K562 (cell line): ENCODE results near the gene TRAF7. TPM values are rescaled to one million over a fixed set of nuclear protein-coding genes. Genes with fewer than 3 reads are reported as not detected.
A peak's percentile ranks its signal among the peaks of the same experiment; 100 is the strongest.

Experiments used
- ATAC-seq: fragments of 200-7000 bp; cut with Tn5 transposase; 3 replicates; pipeline ENCODE4 v1.9.1; 2020; ENCODE audit warnings: moderate library complexity
- BruUV-seq: library from RNA; stranded (reverse); fragments of 400-500 nt; replicated peaks from 2 replicates; lab custom pipeline; 2021; lab: Mats Ljungman, UMichigan
- CTCF ChIA-PET: fragments of 300-600 bp; formaldehyde crosslinking; extraction: SDS; loops from one replicate; lab custom pipeline; 2021; ENCODE audit warnings: low intra/inter-chr PET ratio; lab: Yijun Ruan, JAX
- POLR2A ChIA-PET: fragments of 300-600, 350-650 bp; sonication (Branson Sonifier 250); formaldehyde crosslinking; extraction: SDS; loops from one replicate; lab custom pipeline; 2021; ENCODE audit warnings: antibody characterized with exemption, inconsistent platforms; lab: Yijun Ruan, JAX
- DNase-seq, 4 experiments: peaks; one replicate each; pipeline versions ENCODE4 v3.0.0 to v3.0.0-alpha.2; 2011 to 2018; ENCODE audit warnings: low spot score in 3 of 4, mixed read lengths in 3 of 4; ENCODE audit errors: extremely low read depth in 1 of 4
- FAIRE-seq: peaks from 2 replicates; lab custom pipeline; 2011; peaks lifted over from hg19 to GRCh38; lab: Jason Lieb, UNC
- H2AFZ ChIP-seq: 2 replicates; pipeline ENCODE4 v1.6.0; 2011; ENCODE audit warnings: low read depth, low read length, control low read depth, inconsistent platforms
- H3K27ac ChIP-seq: fragments of 200-600 bp; 3 replicates; pipeline ENCODE4 v1.8.0; 2011; ENCODE audit warnings: low read depth, mild to moderate bottlenecking, control low read depth, inconsistent platforms, low read length, moderate library complexity, mixed read lengths; ENCODE audit errors: extremely low read depth
- H3K27me3 ChIP-seq, 2 experiments: fragments of 300-600 bp in 1 of 2; 2 replicates in 1 of 2; 3 replicates in 1 of 2; pipeline versions ENCODE4 v1.6.0 to v1.8.0; 2011; ENCODE audit warnings: inconsistent platforms in 2 of 2, low read length in 2 of 2, mild to moderate bottlenecking in 1 of 2, mixed read lengths in 1 of 2, moderate library complexity in 1 of 2; ENCODE audit not compliant: control insufficient read depth in 2 of 2, insufficient read depth in 2 of 2
- H3K36me3 ChIP-seq: fragments of 300-600 bp; 3 replicates; pipeline ENCODE4 v1.8.0; 2011; ENCODE audit warnings: mild to moderate bottlenecking, low read length, inconsistent platforms; ENCODE audit not compliant: control insufficient read depth, insufficient read depth
- H3K4me1 ChIP-seq, 2 experiments: fragments of 200-600 bp in 1 of 2; replicated peaks in 1 of 2; 2 replicates in 1 of 2; 3 replicates in 1 of 2; pipeline versions ENCODE4 v1.5.1 to v1.8.0; 2011; ENCODE audit warnings: inconsistent platforms in 2 of 2, low read length in 2 of 2, mild to moderate bottlenecking in 1 of 2, mixed read lengths in 1 of 2, moderate library complexity in 1 of 2; ENCODE audit not compliant: control insufficient read depth in 2 of 2, insufficient read depth in 2 of 2
- H3K4me2 ChIP-seq: 2 replicates; pipeline ENCODE4 v1.6.1; 2011; ENCODE audit warnings: low read length, control low read depth, inconsistent platforms, mixed read lengths; ENCODE audit not compliant: insufficient read depth
- H3K4me3 ChIP-seq: fragments of 200-600 bp; sonication (generic), shearing (Covaris generic); 2 replicates; pipeline ENCODE4 v1.5.1; 2016; ENCODE audit warnings: control low read depth, inconsistent platforms
- H3K79me2 ChIP-seq: fragments of 200-600 bp; 3 replicates; pipeline ENCODE4 v1.8.0; 2011; ENCODE audit warnings: low read length, inconsistent platforms; ENCODE audit not compliant: control insufficient read depth, insufficient read depth
- H3K9ac ChIP-seq, 2 experiments: 2 replicates each; pipeline versions ENCODE4 v1.6.0 to v1.6.1; 2011; ENCODE audit warnings: low read depth in 2 of 2, low read length in 2 of 2, control low read depth in 1 of 2, inconsistent platforms in 1 of 2, mild to moderate bottlenecking in 1 of 2, mixed read lengths in 1 of 2; ENCODE audit not compliant: insufficient read depth in 1 of 2
- H3K9me1 ChIP-seq: one replicate; pipeline ENCODE4 v1.6.0; 2011; ENCODE audit warnings: inconsistent platforms, mild to moderate bottlenecking, low read length, moderate library complexity; ENCODE audit not compliant: control insufficient read depth, insufficient read depth
- H3K9me3 ChIP-seq: replicated peaks from 2 replicates; pipeline ENCODE4 v1.5.1; 2011; ENCODE audit warnings: low read depth, low read length, inconsistent platforms; ENCODE audit not compliant: control insufficient read depth, insufficient read depth
- H4K20me1 ChIP-seq: replicated peaks from 2 replicates; pipeline ENCODE4 v1.6.1; 2011; ENCODE audit warnings: low read length, inconsistent platforms, mixed read lengths; ENCODE audit not compliant: control insufficient read depth, insufficient read depth
- ADNP ChIP-seq: fragments of 200-800 bp; sonication (Bioruptor generic); IDR thresholded peaks from 2 replicates; pipeline ENCODE4 v1.6.1; 2016; ENCODE audit warnings: missing genetic modification characterization, missing compliant biosample characterization
- BCOR ChIP-seq: fragments of 450-650 bp; IDR thresholded peaks from 2 replicates; pipeline ENCODE4 v1.6.1; 2016
- CBX1 ChIP-seq: sonication (generic); IDR thresholded peaks from 2 replicates; pipeline ENCODE4 v1.6.1; 2016; ENCODE audit warnings: antibody characterized with exemption, low read depth, mild to moderate bottlenecking
- FOXP1 ChIP-seq: sonication (generic); formaldehyde crosslinking; IDR thresholded peaks from 2 replicates; pipeline ENCODE4 v1.8.0; 2022; ENCODE audit warnings: mild to moderate bottlenecking, missing genetic modification reagents
- HDAC2 ChIP-seq: fragments of 450-650 bp; IDR thresholded peaks from 2 replicates; pipeline ENCODE4 v1.6.1; 2016; ENCODE audit warnings: mild to moderate bottlenecking
- KDM1A ChIP-seq, 2 experiments: fragments of 450-650 bp; IDR thresholded peaks; 2 replicates each; pipeline ENCODE4 v1.6.1; 2016; ENCODE audit warnings: mild to moderate bottlenecking in 2 of 2
- KLF16 ChIP-seq: IDR thresholded peaks from 2 replicates; pipeline ENCODE4 v1.6.1; 2016; ENCODE audit warnings: antibody characterized with exemption
- NFXL1 ChIP-seq: fragments of 450-650 bp; formaldehyde crosslinking; IDR thresholded peaks from 2 replicates; pipeline ENCODE4 v1.4.0; 2021; ENCODE audit warnings: mild to moderate bottlenecking
- PTBP1 ChIP-seq: fragments of 200-400 bp; formaldehyde crosslinking; IDR thresholded peaks from 2 replicates; pipeline ENCODE4 v1.6.1; 2017; ENCODE audit warnings: low read depth, low read length
- RBM25 ChIP-seq: fragments of 200-400 bp; formaldehyde crosslinking; IDR thresholded peaks from 2 replicates; pipeline ENCODE4 v1.6.1; 2018; ENCODE audit warnings: low read length, low read depth, moderate library complexity; ENCODE audit not compliant: severe bottlenecking
- RCOR1 ChIP-seq, 2 experiments: IDR thresholded peaks; 2 replicates each; pipeline ENCODE4 v1.6.1; 2012; ENCODE audit warnings: low read depth in 2 of 2, low read length in 2 of 2, borderline replicate concordance in 1 of 2, improper control_type of control experiment in 1 of 2
- SMC3 ChIP-seq: conservative IDR thresholded peaks from 2 replicates; pipeline ENCODE4 v1.6.1; 2011; ENCODE audit warnings: low read depth, low read length, improper control_type of control experiment; ENCODE audit not compliant: insufficient read depth
- ZBED1 ChIP-seq: IDR thresholded peaks from 2 replicates; pipeline ENCODE4 v1.6.1; 2014
- ZNF121 ChIP-seq: sonication (generic); formaldehyde crosslinking; conservative IDR thresholded peaks from 2 replicates; pipeline ENCODE4 v1.8.0; 2022; ENCODE audit warnings: missing genetic modification reagents
- ZNF347 ChIP-seq: fragments of 450-650 bp; formaldehyde crosslinking; IDR thresholded peaks from 2 replicates; pipeline ENCODE4 v1.4.0; 2020; ENCODE audit warnings: low read depth, mild to moderate bottlenecking, moderate library complexity
- WGBS: fragments of 100-300 bp; shearing (Covaris generic); methylation state at CpG from one replicate; pipeline ENCODE4 v1.1.6; 2016; ENCODE audit warnings: low coverage, mixed read lengths; ENCODE audit not compliant: insufficient coverage; ENCODE audit errors: missing lambda C conversion rate; 5-methylcytosine and 5-hydroxymethylcytosine counted together
- in situ Hi-C: fragments of 300-500 bp; cut with MboI; formaldehyde crosslinking; loops from 4 replicates; pipeline ENCODE4 v1.15.0; 2018; ENCODE audit warnings: inconsistent platforms, mixed read lengths
- intact Hi-C: fragments of 100-400 bp; cut with micrococcal nuclease; formaldehyde crosslinking; loops from 2 replicates; pipeline ENCODE4 v1.14.2; 2022
- polyA plus RNA-seq, 8 experiments: library from polyadenylated mRNA; depleted of rRNA in 4 of 8; stranded (reverse) in 5 of 8; unstranded in 3 of 8; fragments of >200 nt; fragmentation: Nextera tagmentation in 2 of 8; fragmentation: Illumina TruSeq in 1 of 8; extraction: Ambion mirVana in 2 of 8; extraction: Trizol in 1 of 8; gene quantifications; 2 replicates each; pipeline versions ENCODE4 v1.2.1 to v1.2.3, GENCODE V29; 2011 to 2014; ENCODE audit warnings: inconsistent platforms in 1 of 8, missing spikeins in 1 of 8
- total RNA-seq, 7 experiments: library from RNA; depleted of rRNA in 6 of 7; stranded (reverse); fragments of >200 nt in 6 of 7; fragmentation: Illumina TruSeq in 2 of 7; extraction: Trizol in 2 of 7; gene quantifications; 2 replicates each; pipeline versions ENCODE4 v1.2.1 to v1.2.3, GENCODE V29; 2011 to 2021; ENCODE audit warnings: low replicate concordance in 1 of 7
- TF ChIP-seq, protein P1 (sequence below): IDR thresholded peaks from 3 replicates; pipeline ENCODE4 v1.6.1; 2011; ENCODE audit warnings: borderline replicate concordance, mild to moderate bottlenecking; ENCODE audit not compliant: insufficient read length, insufficient read depth
- TF ChIP-seq, protein P2 (sequence below): sonication (generic); formaldehyde crosslinking; IDR thresholded peaks from 2 replicates; pipeline ENCODE4 v1.8.0; 2022; ENCODE audit warnings: mild to moderate bottlenecking, missing genetic modification reagents

TRAF7 gene
- total and polyA plus RNA-seq, 9 of the 15 experiments (the other 6 are each of a cell fraction or from before 2014, with no cell fraction given) = 1.1 to 113 (median 41.6) TPM

DNA sequence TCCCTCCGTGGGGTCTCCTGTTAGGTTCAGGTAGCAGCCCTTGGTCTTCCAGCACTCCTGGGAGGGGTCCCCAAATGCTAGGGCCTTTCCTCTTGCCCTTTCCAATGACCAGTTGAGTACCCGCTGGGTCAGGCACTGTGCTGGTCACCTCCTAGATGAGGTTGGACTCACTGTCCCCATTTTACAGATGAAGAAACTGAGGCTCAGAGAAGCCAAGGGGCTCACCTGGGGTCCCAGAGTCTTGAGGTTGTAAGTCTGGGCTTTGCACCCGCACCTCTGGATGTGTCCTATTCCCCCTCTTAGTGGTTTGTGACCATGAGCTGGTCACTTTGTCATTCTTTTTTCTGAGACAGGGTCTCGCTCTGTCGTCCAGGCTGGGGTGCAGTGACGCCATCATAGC lies 42.2 kb downstream of the TRAF7 start:
- Histone ChIP-seq H3K4me1 (peaks cover 3 to 51% of the 10 kb centered on the region in 2 experiments; a peak in 4 of 5 replicates), H3K9me3 (no peaks in the 10 kb centered on the region), H3K4me3 (no peak overlapping the region), H3K79me2 (no peaks in the 10 kb centered on the region), H4K20me1 (0 out of 2 replicates have a peak, but pooled peaks cover 3% of the 10 kb centered on the region), H2AFZ (no peak overlapping the region), H3K9me1 (no peaks in the 10 kb centered on the region), H3K27ac (no peak overlapping the region), H3K36me3 (no peaks in the 10 kb centered on the region), H3K27me3 (peaks cover 0 to 5% of the 10 kb centered on the region in 2 experiments; a peak in 2 of 5 replicates), H3K9ac (peak overlapping the region in 1 of 2 experiments; percentile 74; a peak in 1 of 4 replicates), H3K4me2 (no peak overlapping the region)
- POLR2A ChIA-PET = no interaction called here
- DNase-seq = no peak
- FAIRE-seq = no peak
- in situ Hi-C loops (no loop called here), intact Hi-C loops (loop anchor here (5.0 kb wide), 2 partner anchors 55 to 300 kb away; partner anchors contain the start of gene ECI1)
- WGBS = 62% methylated on average over 6 of the region's 6 CpGs
- CTCF ChIA-PET = no interaction called here
- no peak for ATAC-seq
- BruUV-seq = no TSS peak
- TF ChIP-seq ZNF347 (CRISPR knock-in tag) (no peak), BCOR (peak; percentile 82), SMC3 (no peak), ZNF121 (CRISPR knock-in tag) (peak; percentile 50; the same call in 1 of the 2 replicates), HDAC2 (peak; percentile 62; the same call in 1 of the 2 replicates), PTBP1 (0 out of 2 replicates have a peak, but pooled peaks have one; percentile 31), RCOR1 (IDR thresholded peaks at IDR 0.05; ENCODE audit: borderline replicate concordance in 1 of 2, low read depth in 2 of 2, low read length in 2 of 2) (peak in 1 of 2 experiments; percentile 67; a peak in 3 of 4 replicates), CBX1 (peak; percentile 59; the same call in 1 of the 2 replicates), NFXL1 (no peak), ZBED1 (no peak), RBM25 (peak; percentile 89), KDM1A (IDR thresholded peaks at IDR 0.05) (peak; percentile 63 to 85), KLF16 (no peak), FOXP1 (CRISPR knock-in tag) (no peak), ADNP (tag) (peak; percentile 47; the same call in 1 of the 2 replicates)
- TF ChIP-seq, protein P1, sequence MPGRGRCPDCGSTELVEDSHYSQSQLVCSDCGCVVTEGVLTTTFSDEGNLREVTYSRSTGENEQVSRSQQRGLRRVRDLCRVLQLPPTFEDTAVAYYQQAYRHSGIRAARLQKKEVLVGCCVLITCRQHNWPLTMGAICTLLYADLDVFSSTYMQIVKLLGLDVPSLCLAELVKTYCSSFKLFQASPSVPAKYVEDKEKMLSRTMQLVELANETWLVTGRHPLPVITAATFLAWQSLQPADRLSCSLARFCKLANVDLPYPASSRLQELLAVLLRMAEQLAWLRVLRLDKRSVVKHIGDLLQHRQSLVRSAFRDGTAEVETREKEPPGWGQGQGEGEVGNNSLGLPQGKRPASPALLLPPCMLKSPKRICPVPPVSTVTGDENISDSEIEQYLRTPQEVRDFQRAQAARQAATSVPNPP = no peak
- TF ChIP-seq, protein P2, sequence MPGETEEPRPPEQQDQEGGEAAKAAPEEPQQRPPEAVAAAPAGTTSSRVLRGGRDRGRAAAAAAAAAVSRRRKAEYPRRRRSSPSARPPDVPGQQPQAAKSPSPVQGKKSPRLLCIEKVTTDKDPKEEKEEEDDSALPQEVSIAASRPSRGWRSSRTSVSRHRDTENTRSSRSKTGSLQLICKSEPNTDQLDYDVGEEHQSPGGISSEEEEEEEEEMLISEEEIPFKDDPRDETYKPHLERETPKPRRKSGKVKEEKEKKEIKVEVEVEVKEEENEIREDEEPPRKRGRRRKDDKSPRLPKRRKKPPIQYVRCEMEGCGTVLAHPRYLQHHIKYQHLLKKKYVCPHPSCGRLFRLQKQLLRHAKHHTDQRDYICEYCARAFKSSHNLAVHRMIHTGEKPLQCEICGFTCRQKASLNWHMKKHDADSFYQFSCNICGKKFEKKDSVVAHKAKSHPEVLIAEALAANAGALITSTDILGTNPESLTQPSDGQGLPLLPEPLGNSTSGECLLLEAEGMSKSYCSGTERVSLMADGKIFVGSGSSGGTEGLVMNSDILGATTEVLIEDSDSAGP (CRISPR knock-in tag) = no peak
